ENCODE results near the gene UBXN10. TPM values are rescaled to one million over a fixed set of nuclear protein-coding genes. Genes with fewer than 3 reads are reported as not detected.

Gene UBXN10
- total and polyA plus RNA-seq, 2 of the 8 experiments (the other 6 are each of a cell fraction or from before 2014, with no cell fraction given): 0.43 to 0.68 TPM

GRCh38 chr1:20184997-20185833, 681 bp upstream of the UBXN10 start (continued):
- TF ChIP-seq JUND (IDR thresholded peaks at IDR 0.05; ENCODE audit: low read length): no peak
- TF ChIP-seq JUN (IDR thresholded peaks at IDR 0.05; ENCODE audit: low read depth, low read length): no peak
- no peak for TF ChIP-seq POLR2A (IDR thresholded peaks at IDR 0.05; ENCODE audit: control extremely low read depth in 1 of 2, low read depth in 2 of 2, low read length in 2 of 2)
- TF ChIP-seq POLR2AphosphoS5 (IDR thresholded peaks at IDR 0.05; ENCODE audit: low read depth, low read length): no peak
